Measurements from ENCODE around the gene JPH3.

The JPH3 gene

GRCh38 chr16:87684711-87685404 is 82.5 kb downstream of the JPH3 start:
- no peak for DNase-seq

- DNase-seq, result no peak
Observed at GRCh38 chr16:87685405-87685755, 83.1 kb downstream of the JPH3 start.

GRCh38 chr16:87685766-87686165 is 83.5 kb downstream of the JPH3 start:
- DNase-seq, result no peak

GRCh38 chr16:87686697-87687096 is 84.4 kb downstream of the JPH3 start:
- no peak for DNase-seq

GRCh38 chr16:87687126-87687910 is 85.0 kb downstream of the JPH3 start:
- no peak for DNase-seq

GRCh38 chr16:87687998-87688529 is 85.8 kb downstream of the JPH3 start:
- DNase-seq, result no peak

- DNase-seq, result no peak
Observed at GRCh38 chr16:87688876-87689815, 86.8 kb downstream of the JPH3 start.

GRCh38 chr16:87689956-87690465 is 87.7 kb downstream of the JPH3 start:
- DNase-seq, result no peak

GRCh38 chr16:87690911-87691685 is 88.8 kb downstream of the JPH3 start:
- DNase-seq, result no peak

- no peak for DNase-seq
Observed at GRCh38 chr16:87691686-87692079, 89.4 kb downstream of the JPH3 start.

GRCh38 chr16:87692176-87692575 is 89.9 kb downstream of the JPH3 start:
- no peak for DNase-seq

- DNase-seq, result no peak
Observed at GRCh38 chr16:87692756-87693155, 90.4 kb downstream of the JPH3 start.

GRCh38 chr16:87693827-87694226 is 91.5 kb downstream of the JPH3 start:
- no peak for DNase-seq

- no peak for DNase-seq
Observed at GRCh38 chr16:87694441-87695125, 92.3 kb downstream of the JPH3 start.

- DNase-seq, result no peak
Observed at GRCh38 chr16:87695534-87695933, 93.2 kb downstream of the JPH3 start.

GRCh38 chr16:87696726-87697125 is 94.4 kb downstream of the JPH3 start:
- DNase-seq, result no peak

GRCh38 chr16:87697256-87697655 is 94.9 kb downstream of the JPH3 start:
- no peak for DNase-seq

GRCh38 chr16:87697792-87698191 is 95.5 kb downstream of the JPH3 start:
- DNase-seq, result no peak

- no peak for DNase-seq
Observed at GRCh38 chr16:87698241-87698640, 95.9 kb downstream of the JPH3 start.

- no peak for DNase-seq
Observed at GRCh38 chr16:87698676-87699199, 96.4 kb downstream of the JPH3 start.

GRCh38 chr16:87700406-87701077 is 98.2 kb downstream of the JPH3 start:
- no peak for DNase-seq

All from NCI-H1417 treated with DMSO at 0.1 percent for 48 hours (cell line).